Activated T-cell treated with anti-CD3 and anti-CD28 coated beads for 48 hours (primary cell): ENCODE measurements around the gene WRAP73.

Experiments
- DNase-seq: peaks from one replicate; pipeline ENCODE4 v3.0.0-alpha.2; 2020; ENCODE audit warnings: low read depth

WRAP73 gene

GRCh38 chr1:3610527-3611169 is 39.3 kb downstream of the WRAP73 start:
- DNase-seq: no peak

GRCh38 chr1:3609769-3610526 is 40.0 kb downstream of the WRAP73 start:
- no peak for DNase-seq

- DNase-seq: no peak
These were observed 40.7 kb downstream of the WRAP73 start for GRCh38 chr1:3609016-3609768.

GRCh38 chr1:3608154-3608553 is 41.7 kb downstream of the WRAP73 start:
- DNase-seq: no peak

- no peak for DNase-seq
These were observed 42.2 kb downstream of the WRAP73 start for GRCh38 chr1:3607703-3608065.

GRCh38 chr1:3606779-3607702 is 42.9 kb downstream of the WRAP73 start:
- no peak for DNase-seq

- DNase-seq: no peak
These were observed 44.7 kb downstream of the WRAP73 start for GRCh38 chr1:3604997-3605823.

- no peak for DNase-seq
These were observed 45.4 kb downstream of the WRAP73 start for GRCh38 chr1:3604468-3604974.

GRCh38 chr1:3603571-3604467 is 46.1 kb downstream of the WRAP73 start:
- DNase-seq: no peak

GRCh38 chr1:3603156-3603555 is 46.7 kb downstream of the WRAP73 start:
- DNase-seq: no peak

- DNase-seq: no peak
These were observed 47.5 kb downstream of the WRAP73 start for GRCh38 chr1:3602375-3602774.

GRCh38 chr1:3601743-3602142 is 48.2 kb downstream of the WRAP73 start:
- no peak for DNase-seq

- no peak for DNase-seq
These were observed 49.5 kb downstream of the WRAP73 start for GRCh38 chr1:3600354-3600753.

- DNase-seq: no peak
These were observed 50.1 kb downstream of the WRAP73 start for GRCh38 chr1:3599816-3600215.

- DNase-seq: no peak
These were observed 50.6 kb downstream of the WRAP73 start for GRCh38 chr1:3599286-3599811.

- no peak for DNase-seq
These were observed 51.2 kb downstream of the WRAP73 start for GRCh38 chr1:3598522-3599285.

GRCh38 chr1:3598051-3598491 is 51.8 kb downstream of the WRAP73 start:
- no peak for DNase-seq

- no peak for DNase-seq
These were observed 52.3 kb downstream of the WRAP73 start for GRCh38 chr1:3597599-3597964.
